ENCODE results near the gene CNTN5. TPM values are rescaled to one million over a fixed set of nuclear protein-coding genes. Genes with fewer than 3 reads are reported as not detected.

The CNTN5 gene
- polyA plus RNA-seq, 1 of the 3 experiments (the other 2 are of a cell fraction) = not detected

- no peaks in the 10 kb centered on the region; a peak in 1 of 4 replicates for H3K4me1 ChIP-seq (ENCODE audit: control insufficient read depth in 1 of 2, insufficient read depth in 2 of 2, low read depth in 1 of 2, low read length in 1 of 2)
- no peaks in the 10 kb centered on the region for H3K36me3 ChIP-seq (replicated peaks in 1 of 2; ENCODE audit: control insufficient read depth in 1 of 2, insufficient read depth in 2 of 2, low read length in 1 of 2)
- H3K79me2 ChIP-seq (ENCODE audit: insufficient read depth) = no peaks in the 10 kb centered on the region
- no peak for DNase-seq
- TF ChIP-seq ELF1 (IDR thresholded peaks at IDR 0.05) (no peak), IRF3 (IDR thresholded peaks at IDR 0.05; ENCODE audit: low read depth, low read length) (no peak), MAX (IDR thresholded peaks at IDR 0.05; ENCODE audit: low read depth) (no peak), MXI1 (IDR thresholded peaks at IDR 0.05; ENCODE audit: low read depth, low read length) (no peak), GATA2 (CRISPR knock-in tag; IDR thresholded peaks at IDR 0.05) (no peak), MEF2A (IDR thresholded peaks at IDR 0.05; ENCODE audit: borderline replicate concordance, low read depth) (no peak), CTCF (IDR thresholded peaks at IDR 0.05) (no peak), TCF12 (IDR thresholded peaks at IDR 0.05) (no peak), RXRA (IDR thresholded peaks at IDR 0.05; ENCODE audit: borderline replicate concordance, low read depth) (no peak)
- H3K9ac ChIP-seq = no peak overlapping the region
- CTCF ChIA-PET = no interaction called here
- no peak overlapping the region for H3K4me2 ChIP-seq
- H3K27me3 ChIP-seq (ENCODE audit: insufficient read depth) = no peaks in the 10 kb centered on the region
- no peak overlapping the region for H3K27ac ChIP-seq (ENCODE audit: low read depth in 2 of 2, low read length in 1 of 2)
- no peaks in the 10 kb centered on the region for H3F3A ChIP-seq (replicated peaks; ENCODE audit: insufficient read depth)
- no peaks in the 10 kb centered on the region for H3K9me2 ChIP-seq
- H3K4me3 ChIP-seq (ENCODE audit: low read depth in 2 of 2, low read length in 1 of 2) = no peak overlapping the region
- H2AFZ ChIP-seq (ENCODE audit: low read depth) = no peak overlapping the region
- POLR2A ChIA-PET = no interaction called here
- WGBS (ENCODE audit: low lambda C conversion rate) = 8% methylated on average over 3 of the region's 3 CpGs
- no peaks in the 10 kb centered on the region for H4K20me1 ChIP-seq (ENCODE audit: insufficient read depth)
- H3K9me3 ChIP-seq = no peaks in the 10 kb centered on the region
These were observed 1375.5 kb downstream of the CNTN5 start for GRCh38 chr11:100396266-100396665.

- no peaks in the 10 kb centered on the region for H3K27me3 ChIP-seq (ENCODE audit: insufficient read depth)
- ChIA-PET CTCF (no interaction called here), POLR2A (no interaction called here)
- no peaks in the 10 kb centered on the region for H4K20me1 ChIP-seq (ENCODE audit: insufficient read depth)
- TF ChIP-seq EZH2phosphoT487 (IDR thresholded peaks at IDR 0.05; ENCODE audit: borderline replicate concordance, low read depth) (no peak), RCOR1 (IDR thresholded peaks at IDR 0.05; ENCODE audit: low read length) (no peak), FOSL2 (IDR thresholded peaks at IDR 0.05; ENCODE audit: borderline replicate concordance, low read depth) (no peak), JUND (IDR thresholded peaks at IDR 0.05) (no peak), NFIC (IDR thresholded peaks at IDR 0.05; ENCODE audit: borderline replicate concordance) (no peak), GATA2 (CRISPR knock-in tag; IDR thresholded peaks at IDR 0.05) (no peak), CTCF (IDR thresholded peaks at IDR 0.05) (no peak), FOXM1 (IDR thresholded peaks at IDR 0.05; ENCODE audit: low read depth) (no peak)
- no peak overlapping the region for H2AFZ ChIP-seq (ENCODE audit: low read depth)
- H3K9ac ChIP-seq = no peak overlapping the region
- no peaks in the 10 kb centered on the region; a peak in 1 of 4 replicates for H3K4me1 ChIP-seq (ENCODE audit: control insufficient read depth in 1 of 2, insufficient read depth in 2 of 2, low read depth in 1 of 2, low read length in 1 of 2)
- H3K36me3 ChIP-seq (replicated peaks in 1 of 2; ENCODE audit: control insufficient read depth in 1 of 2, insufficient read depth in 2 of 2, low read length in 1 of 2) = no peaks in the 10 kb centered on the region
- no peak overlapping the region for H3K4me2 ChIP-seq
- H3K79me2 ChIP-seq (ENCODE audit: insufficient read depth) = no peaks in the 10 kb centered on the region
- H3F3A ChIP-seq (replicated peaks; ENCODE audit: insufficient read depth) = no peaks in the 10 kb centered on the region
- no peak for DNase-seq
- H3K27ac ChIP-seq (ENCODE audit: low read depth in 2 of 2, low read length in 1 of 2) = no peak overlapping the region
- WGBS (ENCODE audit: low lambda C conversion rate) = 4% methylated on average over 3 of the region's 3 CpGs
- H3K9me3 ChIP-seq = no peaks in the 10 kb centered on the region
- no peak overlapping the region for H3K4me3 ChIP-seq (ENCODE audit: low read depth in 2 of 2, low read length in 1 of 2)
- H3K9me2 ChIP-seq = no peaks in the 10 kb centered on the region; the same call in 1 of the 2 replicates
These were observed 1376.7 kb downstream of the CNTN5 start for GRCh38 chr11:100397401-100397800.

Measured in SK-N-SH (cell line).